Left ventricle myocardium superior (tissue), 1 donor: ENCODE data around the gene CTNNA1. TPM values are rescaled to one million over a fixed set of nuclear protein-coding genes. Genes with fewer than 3 reads are reported as not detected.
A peak's percentile ranks its signal among the peaks of the same experiment; 100 is the strongest.
"Not testable (repeated sequence)": the region's sequence is repeated elsewhere in the genome, so short reads cannot be mapped to it uniquely, and the experiment has no call there.

Experiments used
- ATAC-seq: fragments of 200-7000 bp; cut with Tn5 transposase; one replicate; pipeline ENCODE4 v1.9.1; 2020; ENCODE audit warnings: mild to moderate bottlenecking, moderate library complexity
- DNase-seq: peaks from one replicate; pipeline ENCODE4 v3.0.0-alpha.2; 2020
- intact Hi-C: fragments of 100-400 bp; cut with micrococcal nuclease; formaldehyde crosslinking; loops from one replicate; pipeline ENCODE4 v1.11.0; 2022
- long read RNA-seq: library from polyadenylated mRNA; unstranded; transcript quantifications from one replicate; pipeline ENCODE4 v2.0.0, GENCODE V29; 2021
- total RNA-seq: library from RNA; stranded (reverse); fragmentation: NEBNext Ultra II Directional; extraction: Animal tissue kit (Norgen Biotek cat#: 25700); gene quantifications from one replicate; pipeline ENCODE4 v1.2.1, GENCODE V29; 2021
- donor health status: DM: no; HTN: yes; CAD: no; lungs with severe emphysema.

The CTNNA1 gene, protein sequence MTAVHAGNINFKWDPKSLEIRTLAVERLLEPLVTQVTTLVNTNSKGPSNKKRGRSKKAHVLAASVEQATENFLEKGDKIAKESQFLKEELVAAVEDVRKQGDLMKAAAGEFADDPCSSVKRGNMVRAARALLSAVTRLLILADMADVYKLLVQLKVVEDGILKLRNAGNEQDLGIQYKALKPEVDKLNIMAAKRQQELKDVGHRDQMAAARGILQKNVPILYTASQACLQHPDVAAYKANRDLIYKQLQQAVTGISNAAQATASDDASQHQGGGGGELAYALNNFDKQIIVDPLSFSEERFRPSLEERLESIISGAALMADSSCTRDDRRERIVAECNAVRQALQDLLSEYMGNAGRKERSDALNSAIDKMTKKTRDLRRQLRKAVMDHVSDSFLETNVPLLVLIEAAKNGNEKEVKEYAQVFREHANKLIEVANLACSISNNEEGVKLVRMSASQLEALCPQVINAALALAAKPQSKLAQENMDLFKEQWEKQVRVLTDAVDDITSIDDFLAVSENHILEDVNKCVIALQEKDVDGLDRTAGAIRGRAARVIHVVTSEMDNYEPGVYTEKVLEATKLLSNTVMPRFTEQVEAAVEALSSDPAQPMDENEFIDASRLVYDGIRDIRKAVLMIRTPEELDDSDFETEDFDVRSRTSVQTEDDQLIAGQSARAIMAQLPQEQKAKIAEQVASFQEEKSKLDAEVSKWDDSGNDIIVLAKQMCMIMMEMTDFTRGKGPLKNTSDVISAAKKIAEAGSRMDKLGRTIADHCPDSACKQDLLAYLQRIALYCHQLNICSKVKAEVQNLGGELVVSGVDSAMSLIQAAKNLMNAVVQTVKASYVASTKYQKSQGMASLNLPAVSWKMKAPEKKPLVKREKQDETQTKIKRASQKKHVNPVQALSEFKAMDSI
- total RNA-seq: 296 TPM
- long read RNA-seq, transcript CTNNA1-201 (18 exons, 3,756 nt): major isoform, 375 of 571 reads
- long read RNA-seq, partial matches to known transcripts: 158 of 571 reads
- long read RNA-seq, other reads (novel, unspliced or antisense): 33 of 571 reads

DNA sequence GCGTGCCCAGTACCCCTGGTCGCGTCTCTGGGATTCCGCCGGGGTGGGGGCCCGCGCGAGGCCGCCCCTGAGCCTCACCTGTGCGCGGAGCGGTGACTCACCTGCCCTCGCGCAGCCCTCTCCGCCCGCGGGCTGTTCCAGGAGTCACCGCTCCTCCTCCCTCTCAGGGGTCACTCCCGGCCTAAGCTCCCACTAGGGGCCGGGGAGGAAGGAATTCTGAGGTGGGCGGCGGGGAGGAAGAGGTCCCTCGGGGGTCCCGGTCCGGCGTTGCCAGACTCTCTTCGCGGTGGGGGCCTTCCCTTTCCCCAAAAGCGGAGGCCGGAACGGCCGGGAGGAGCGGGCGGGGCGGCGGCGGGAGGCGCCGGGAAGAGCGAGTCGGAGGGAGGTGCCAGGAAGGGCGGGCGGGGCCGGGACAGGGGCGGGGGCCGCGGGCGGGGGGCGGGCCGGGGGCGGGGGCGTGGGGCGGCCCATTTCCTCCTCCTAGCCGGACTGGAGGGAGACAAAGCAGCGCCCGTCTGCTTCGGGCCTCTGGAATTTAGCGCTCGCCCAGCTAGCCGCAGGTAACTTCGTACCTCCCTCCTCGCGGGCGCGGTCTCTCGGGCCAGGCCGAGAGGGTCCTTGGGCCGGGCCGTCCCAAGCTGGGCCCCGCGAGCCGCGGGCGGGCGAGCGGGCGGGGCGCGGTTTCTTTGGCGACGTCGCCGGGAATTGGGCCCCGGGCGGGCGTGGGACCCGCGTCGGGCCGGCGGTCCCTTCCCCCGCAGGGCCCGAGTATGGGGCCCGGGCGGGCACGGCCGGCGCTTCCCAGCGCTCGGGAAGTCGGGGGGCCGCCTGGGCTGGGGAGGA is at the start of gene CTNNA1:
Gene CTNNA1 (plus strand): TSS at position 475 of the 843 bp plus-strand sequence. CDS start 28,500 bp downstream, outside the sequence.
- intact Hi-C loops: no loop called here
- peak; percentile 85 for ATAC-seq

DNA sequence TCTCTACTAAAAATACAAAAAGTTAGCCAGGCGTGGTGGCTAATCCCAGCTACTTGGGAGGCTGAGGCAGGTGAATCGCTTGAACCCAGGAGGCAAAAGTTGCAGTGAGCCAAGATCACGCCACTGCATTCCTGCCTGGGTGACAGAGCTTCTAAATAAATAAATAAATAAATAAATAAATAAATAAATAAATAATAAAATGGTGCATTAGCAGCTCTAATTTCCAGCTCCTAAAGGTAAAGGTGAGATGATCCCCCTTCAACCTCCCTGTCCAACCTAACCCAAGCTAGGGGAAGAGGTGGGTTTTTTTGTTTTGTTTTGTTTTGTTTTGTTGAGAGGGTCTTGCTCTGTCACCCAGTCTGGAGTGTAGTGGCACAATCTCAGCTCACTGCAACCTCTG is 49.4 kb upstream of the CTNNA1 start:
- ATAC-seq, intact Hi-C loops, DNase-seq: not testable (repeated sequence)

More for the DNA sequence above, at the start of gene CTNNA1:
- DNase-seq: peak; percentile 87

- DNase-seq: no peak
- intact Hi-C loops: no loop called here
- no peak for ATAC-seq
These were observed 48.2 kb upstream of the CTNNA1 start for GRCh38 chr5:138705007-138705406.

GRCh38 chr5:138705567-138705966 is 47.7 kb upstream of the CTNNA1 start:
- intact Hi-C loops: no loop called here
- ATAC-seq: no peak

GRCh38 chr5:138706655-138707480 is 46.4 kb upstream of the CTNNA1 start:
- DNase-seq (peak; percentile 38), ATAC-seq (peak; percentile 87)
- intact Hi-C loops: no loop called here

More at GRCh38 chr5:138705567-138705966, 47.7 kb upstream of the CTNNA1 start:
- no peak for DNase-seq

GRCh38 chr5:138708791-138709190 is 44.4 kb upstream of the CTNNA1 start:
- intact Hi-C loops: no loop called here

DNA sequence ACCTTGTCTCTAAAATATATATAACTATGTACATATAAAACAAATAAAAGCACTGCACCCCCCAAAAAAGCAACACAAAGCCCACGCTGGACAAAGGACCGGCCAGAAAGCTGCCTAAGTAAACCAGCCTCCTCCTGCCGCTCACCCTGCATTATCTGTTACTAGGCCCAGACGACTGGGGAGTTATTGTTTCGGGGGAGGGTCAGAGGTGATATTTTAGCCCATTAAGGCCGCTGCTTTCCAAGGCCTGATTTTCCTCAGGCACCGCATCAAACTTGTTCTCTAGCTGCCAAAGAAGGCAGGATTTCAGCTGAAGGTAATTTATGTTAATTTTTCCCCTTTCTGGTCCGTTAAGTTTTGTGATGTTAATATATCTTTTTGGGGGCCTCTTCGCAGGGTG is 44.0 kb upstream of the CTNNA1 start:
- DNase-seq (no peak), ATAC-seq (no peak)
- intact Hi-C loops: no loop called here

More at GRCh38 chr5:138708791-138709190, 44.4 kb upstream of the CTNNA1 start:
- DNase-seq (no peak), ATAC-seq (no peak)

GRCh38 chr5:138711087-138711486 is 42.1 kb upstream of the CTNNA1 start:
- ATAC-seq (no peak), DNase-seq (no peak)
- intact Hi-C loops: no loop called here

- intact Hi-C loops: no loop called here
- no peak for ATAC-seq
- DNase-seq: no peak
These were observed 41.4 kb upstream of the CTNNA1 start for GRCh38 chr5:138711811-138712210.

DNA sequence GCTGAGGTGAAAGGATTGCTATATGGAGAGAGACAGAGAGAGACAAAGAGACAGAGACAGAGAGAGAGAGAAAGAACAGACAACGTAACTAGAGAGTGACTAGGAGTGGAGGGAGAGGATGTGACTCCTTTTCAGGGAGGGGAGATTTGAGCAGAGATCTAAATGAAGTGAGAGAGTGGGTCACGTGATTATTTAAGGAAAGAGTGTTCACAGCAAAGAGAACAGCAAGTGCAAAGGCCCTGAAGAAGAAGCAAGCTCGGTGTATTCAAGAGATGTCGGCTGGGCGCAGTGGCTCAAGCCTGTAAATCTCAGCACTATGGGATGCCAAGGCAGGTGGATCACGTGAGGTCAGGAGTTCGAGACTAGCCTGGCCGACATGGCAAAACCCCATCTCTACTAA is 40.9 kb upstream of the CTNNA1 start:
- ATAC-seq: no peak
- no peak for DNase-seq
- intact Hi-C loops: no loop called here

GRCh38 chr5:138712791-138713190 is 40.4 kb upstream of the CTNNA1 start:
- DNase-seq (no peak), ATAC-seq (no peak)
- intact Hi-C loops: no loop called here

- intact Hi-C loops: no loop called here
- no peak for DNase-seq
- no peak for ATAC-seq
These were observed 40.0 kb upstream of the CTNNA1 start for GRCh38 chr5:138713247-138713646.

DNA sequence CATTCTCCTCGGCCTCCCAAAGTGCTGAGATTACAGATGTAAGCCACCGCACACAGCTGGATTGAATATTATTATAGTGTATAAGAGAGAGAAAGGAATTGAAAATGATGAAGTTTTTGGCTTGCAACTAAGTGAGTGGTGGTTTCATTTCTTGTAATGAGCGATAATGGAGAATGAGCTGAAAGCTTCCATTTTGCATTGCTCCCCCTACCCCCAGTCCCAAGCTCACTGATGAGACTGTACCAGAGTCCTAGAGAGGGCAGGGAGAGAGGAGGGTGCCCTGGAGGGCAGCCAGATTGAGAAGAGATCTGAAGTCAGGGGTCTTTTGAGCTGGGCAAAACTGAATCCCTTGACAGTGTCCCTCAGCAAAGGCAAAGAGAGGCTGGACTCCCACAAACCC is 38.5 kb upstream of the CTNNA1 start:
- intact Hi-C loops: no loop called here
- DNase-seq: no peak
- no peak for ATAC-seq

DNA sequence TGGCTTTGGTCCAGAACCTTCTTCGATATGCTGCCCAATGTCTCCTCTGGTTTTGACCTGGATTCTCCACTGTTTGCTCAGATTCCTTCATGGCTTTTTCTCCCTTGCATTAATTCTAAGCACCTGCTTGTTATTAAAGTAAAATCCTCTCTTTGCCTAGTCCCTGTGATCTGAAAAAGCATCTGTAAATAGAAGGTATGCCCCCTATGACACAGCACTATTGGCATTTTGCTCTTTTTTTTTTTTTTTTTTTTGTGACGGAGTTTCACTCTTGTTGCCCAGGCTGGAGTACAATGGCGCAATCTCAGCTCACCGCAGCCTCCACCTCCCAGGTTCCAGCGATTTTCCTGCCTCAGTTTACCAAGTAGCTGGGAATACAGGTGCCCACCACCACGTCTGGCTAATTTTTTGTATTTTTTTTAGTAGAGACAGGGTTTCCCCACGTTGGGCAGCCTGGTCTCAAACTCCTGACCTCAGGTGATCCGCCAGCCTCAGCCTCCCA is 37.2 kb upstream of the CTNNA1 start:
- DNase-seq, intact Hi-C loops, ATAC-seq: not testable (repeated sequence)

DNA sequence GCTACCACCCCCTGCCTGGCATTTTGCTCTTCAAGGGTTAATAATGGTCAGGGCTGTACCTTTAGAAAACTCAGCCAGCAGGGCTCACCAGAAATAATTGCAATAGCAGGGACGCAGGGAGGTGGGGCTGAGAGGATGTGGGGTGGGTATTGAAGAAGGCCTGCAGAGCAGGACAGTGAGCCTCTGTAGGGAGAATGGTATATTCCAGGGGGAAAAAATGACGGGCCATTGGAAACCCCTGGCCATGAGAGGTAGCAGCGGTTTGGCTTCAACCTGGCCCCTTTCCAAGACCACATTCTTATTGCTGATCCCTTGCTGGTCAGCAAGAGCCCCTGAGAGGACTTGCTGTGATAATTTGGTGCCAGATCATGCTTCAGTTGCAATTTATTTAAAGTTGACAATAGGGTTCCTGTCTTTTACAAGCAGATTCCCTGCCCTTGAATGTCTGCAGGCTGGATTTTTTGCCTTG is 36.7 kb upstream of the CTNNA1 start:
- ATAC-seq (peak; percentile 62), DNase-seq (no peak)
- intact Hi-C loops: no loop called here

DNA sequence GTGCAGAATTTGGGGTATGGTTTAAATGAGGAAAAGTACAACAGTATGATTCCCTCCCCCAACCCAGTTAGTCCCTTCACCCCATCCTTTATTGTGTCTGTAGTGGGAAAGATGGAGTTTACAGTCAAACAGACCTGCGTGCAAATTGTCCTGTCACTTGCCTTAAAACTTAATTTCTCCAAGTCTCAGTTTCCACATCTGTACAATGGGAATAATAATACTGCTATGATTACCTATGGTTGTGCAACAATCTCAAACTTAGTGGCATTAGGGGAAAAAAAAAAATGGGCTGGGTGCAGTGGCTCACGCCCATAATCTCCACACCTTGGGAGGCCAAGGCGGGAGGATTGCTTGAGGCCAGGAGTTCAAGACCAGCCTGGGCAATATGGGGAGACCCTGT is 35.8 kb upstream of the CTNNA1 start:
- no peak for DNase-seq
- ATAC-seq: no peak
- intact Hi-C loops: no loop called here

GRCh38 chr5:138719811-138720210 is 33.4 kb upstream of the CTNNA1 start:
- no peak for ATAC-seq
- no peak for DNase-seq
- intact Hi-C loops: no loop called here

DNA sequence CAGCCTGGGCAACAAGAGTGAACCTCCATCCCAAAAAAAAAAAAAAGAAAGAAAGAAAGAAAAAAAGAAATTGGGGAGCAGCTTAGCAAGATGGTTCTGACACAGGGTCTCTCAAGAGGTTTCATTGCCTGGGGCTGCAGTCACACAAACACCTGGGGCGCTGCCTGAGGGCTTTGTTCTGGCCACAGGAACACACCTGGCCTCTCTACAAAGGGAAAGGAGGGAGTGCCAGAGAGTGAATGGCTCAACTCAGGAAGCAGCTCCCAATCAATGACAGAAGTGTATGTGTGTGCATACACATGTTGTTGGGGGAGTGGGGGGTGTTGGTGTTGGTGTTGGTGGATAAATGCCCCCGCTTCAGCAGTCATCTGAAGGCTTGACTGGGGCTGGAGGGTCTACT is 32.4 kb upstream of the CTNNA1 start:
- no peak for DNase-seq
- intact Hi-C loops: no loop called here
- no peak for ATAC-seq
